ENCODE data around the gene FAM124A. TPM values are rescaled to one million over a fixed set of nuclear protein-coding genes. Genes with fewer than 3 reads are reported as not detected.

The FAM124A gene
- total and polyA plus RNA-seq, 2 donors (not counting 1 experiment from before 2014, with no cell fraction given) = 1.7 to 4.8 TPM

- H3K4me2 ChIP-seq (ENCODE audit: extremely low read depth, insufficient read depth, low read length) = no peak overlapping the region
- H3K9me3 ChIP-seq (ENCODE audit: control insufficient read depth, insufficient read depth, low read depth, low read length) = no peaks in the 10 kb centered on the region
- no peak for DNase-seq (ENCODE audit: low read depth in 2 of 2)
- no peaks in the 10 kb centered on the region for H3K79me2 ChIP-seq (ENCODE audit: control insufficient read depth, insufficient read depth, low read length)
- peaks cover 4% of the 10 kb centered on the region for H3K4me1 ChIP-seq (ENCODE audit: control insufficient read depth, extremely low read depth, insufficient read depth, low read length)
- TF ChIP-seq CTCF (conservative IDR thresholded peaks at IDR 0.05 in 1 of 2, IDR thresholded peaks at IDR 0.05 in 1 of 2; ENCODE audit: low read depth in 1 of 2, low read length in 2 of 2) = no peak
- TF ChIP-seq EZH2 (IDR thresholded peaks at IDR 0.05; ENCODE audit: low read length, missing control alignments) = no peak
- H4K20me1 ChIP-seq (ENCODE audit: control insufficient read depth, extremely low read depth, insufficient read depth, low read length) = no peaks in the 10 kb centered on the region
- no peak overlapping the region for H3K9ac ChIP-seq (ENCODE audit: insufficient read depth, low read length)
- no peaks in the 10 kb centered on the region for H3K36me3 ChIP-seq (ENCODE audit: control insufficient read depth, insufficient read depth, low read length)
- H2AFZ ChIP-seq (ENCODE audit: low read length) = no peak overlapping the region
- no peaks in the 10 kb centered on the region for H3K27me3 ChIP-seq (ENCODE audit: control insufficient read depth, insufficient read depth, low read length)
- no peak overlapping the region for H3K4me3 ChIP-seq (replicated peaks in 1 of 4; ENCODE audit: control extremely low read depth in 1 of 4, insufficient read depth in 1 of 4, low read depth in 3 of 4, low read length in 4 of 4)
- no peak overlapping the region for H3K27ac ChIP-seq (ENCODE audit: insufficient read depth, low read length)
Measured at GRCh38 chr13:51270623-51271415, 48.6 kb downstream of the FAM124A start.

GRCh38 chr13:51271528-51272085, 49.4 kb downstream of the FAM124A start:
- H3K4me3 ChIP-seq (replicated peaks in 1 of 4; ENCODE audit: control extremely low read depth in 1 of 4, insufficient read depth in 1 of 4, low read depth in 3 of 4, low read length in 4 of 4) = no peak overlapping the region
- H4K20me1 ChIP-seq (ENCODE audit: control insufficient read depth, extremely low read depth, insufficient read depth, low read length) = no peaks in the 10 kb centered on the region
- H3K27ac ChIP-seq (ENCODE audit: insufficient read depth, low read length) = no peak overlapping the region
- H3K9me3 ChIP-seq (ENCODE audit: control insufficient read depth, insufficient read depth, low read depth, low read length) = no peaks in the 10 kb centered on the region
- H3K4me1 ChIP-seq (ENCODE audit: control insufficient read depth, extremely low read depth, insufficient read depth, low read length) = peaks cover 4% of the 10 kb centered on the region
- H2AFZ ChIP-seq (ENCODE audit: low read length) = no peak overlapping the region
- H3K36me3 ChIP-seq (ENCODE audit: control insufficient read depth, insufficient read depth, low read length) = no peaks in the 10 kb centered on the region
- no peak overlapping the region for H3K9ac ChIP-seq (ENCODE audit: insufficient read depth, low read length)
- TF ChIP-seq EZH2 (IDR thresholded peaks at IDR 0.05; ENCODE audit: low read length, missing control alignments) = no peak
- TF ChIP-seq CTCF (conservative IDR thresholded peaks at IDR 0.05 in 1 of 2, IDR thresholded peaks at IDR 0.05 in 1 of 2; ENCODE audit: low read depth in 1 of 2, low read length in 2 of 2) = no peak
- DNase-seq (ENCODE audit: low read depth in 2 of 2) = peak; percentile 20 to 24
- no peaks in the 10 kb centered on the region for H3K27me3 ChIP-seq (ENCODE audit: control insufficient read depth, insufficient read depth, low read length)
- no peaks in the 10 kb centered on the region for H3K79me2 ChIP-seq (ENCODE audit: control insufficient read depth, insufficient read depth, low read length)
- H3K4me2 ChIP-seq (ENCODE audit: extremely low read depth, insufficient read depth, low read length) = no peak overlapping the region

GRCh38 chr13:51275101-51275500, 52.9 kb downstream of the FAM124A start:
- Histone ChIP-seq H4K20me1 (ENCODE audit: control insufficient read depth, extremely low read depth, insufficient read depth, low read length) (no peaks in the 10 kb centered on the region), H3K9ac (ENCODE audit: insufficient read depth, low read length) (no peak overlapping the region), H2AFZ (ENCODE audit: low read length) (no peak overlapping the region), H3K36me3 (ENCODE audit: control insufficient read depth, insufficient read depth, low read length) (no peaks in the 10 kb centered on the region), H3K4me2 (ENCODE audit: extremely low read depth, insufficient read depth, low read length) (no peak overlapping the region), H3K27ac (ENCODE audit: insufficient read depth, low read length) (no peak overlapping the region), H3K9me3 (ENCODE audit: control insufficient read depth, insufficient read depth, low read depth, low read length) (no peaks in the 10 kb centered on the region), H3K4me1 (ENCODE audit: control insufficient read depth, extremely low read depth, insufficient read depth, low read length) (no peaks in the 10 kb centered on the region), H3K4me3 (replicated peaks in 1 of 4; ENCODE audit: control extremely low read depth in 1 of 4, insufficient read depth in 1 of 4, low read depth in 3 of 4, low read length in 4 of 4) (no peak overlapping the region), H3K27me3 (ENCODE audit: control insufficient read depth, insufficient read depth, low read length) (no peaks in the 10 kb centered on the region), H3K79me2 (ENCODE audit: control insufficient read depth, insufficient read depth, low read length) (no peaks in the 10 kb centered on the region)
- no peak for DNase-seq (ENCODE audit: low read depth in 2 of 2)
- TF ChIP-seq CTCF (conservative IDR thresholded peaks at IDR 0.05 in 1 of 2, IDR thresholded peaks at IDR 0.05 in 1 of 2; ENCODE audit: low read depth in 1 of 2, low read length in 2 of 2) = no peak
- TF ChIP-seq EZH2 (IDR thresholded peaks at IDR 0.05; ENCODE audit: low read length, missing control alignments) = no peak

Measured in fibroblast of lung (primary cell).